Upper lobe of right lung (tissue), 1 donor: ENCODE results near the gene FOXP1. TPM values are rescaled to one million over a fixed set of nuclear protein-coding genes. Genes with fewer than 3 reads are reported as not detected.

ENCODE experiments used
- ATAC-seq: fragments of 200-7000 bp; cut with Tn5 transposase; one replicate; pipeline ENCODE4 v1.9.1; 2020; ENCODE audit warnings: mild to moderate bottlenecking, moderate library complexity
- DNase-seq: peaks from one replicate; pipeline ENCODE4 v3.0.0-alpha.2; 2020
- H3K27ac ChIP-seq: fragments of 200-600 bp; one replicate; pipeline ENCODE4 v1.8.0; 2022
- H3K27me3 ChIP-seq: fragments of 200-600 bp; one replicate; pipeline ENCODE4 v1.8.0; 2022; ENCODE audit warnings: mild to moderate bottlenecking
- H3K36me3 ChIP-seq: fragments of 200-600 bp; one replicate; pipeline ENCODE4 v1.8.0; 2022
- H3K4me1 ChIP-seq: fragments of 200-600 bp; one replicate; pipeline ENCODE4 v1.8.0; 2022
- H3K4me3 ChIP-seq: fragments of 200-600 bp; one replicate; pipeline ENCODE4 v1.8.0; 2022; ENCODE audit warnings: mild to moderate bottlenecking
- H3K9me3 ChIP-seq: fragments of 200-600 bp; one replicate; pipeline ENCODE4 v1.8.0; 2022
- intact Hi-C: fragments of 100-400 bp; cut with DNase I; formaldehyde crosslinking; loops from one replicate; pipeline ENCODE4 v1.11.0; 2022
- total RNA-seq: library from RNA; stranded (reverse); fragmentation: NEBNext Ultra II Directional; extraction: Animal tissue kit (Norgen Biotek cat#: 25700); gene quantifications from one replicate; pipeline ENCODE4 v1.2.1, GENCODE V29; 2021
- TF ChIP-seq, protein P1 (sequence below): fragments of 200-600 bp; IDR thresholded peaks from one replicate; pipeline ENCODE4 v1.8.0; 2022; ENCODE audit warnings: antibody characterized with exemption
- donor health status: DM: no; HTN: yes; CAD: no; lungs with severe emphysema.

The FOXP1 gene
- total RNA-seq, 1 donor from 2014 or later: 140 TPM

DNA sequence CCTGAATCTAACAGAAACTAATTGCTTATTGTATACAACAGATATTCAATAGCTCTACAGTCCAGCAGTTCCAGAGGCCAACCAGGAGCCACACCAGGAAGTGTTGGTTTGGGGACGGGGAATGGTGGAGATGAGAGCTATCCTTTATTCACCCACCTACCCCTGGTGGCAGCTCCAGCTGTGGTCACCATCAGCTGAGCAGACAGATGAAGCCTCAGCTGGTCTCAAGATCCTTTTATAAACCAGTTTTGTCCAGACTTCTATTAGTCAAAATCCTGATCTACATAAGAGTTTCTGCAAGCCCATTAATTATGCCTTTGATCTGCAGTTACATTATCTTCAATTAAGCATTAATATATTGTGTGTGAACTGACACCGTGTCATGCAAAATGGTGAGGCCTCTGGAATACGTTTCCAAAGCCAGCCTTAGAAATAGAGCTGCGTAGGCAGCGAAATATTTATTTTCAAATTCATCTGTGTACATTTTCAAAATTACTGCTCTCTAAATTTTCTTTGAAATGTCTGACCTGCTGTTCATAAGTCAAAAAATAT, 488.8 kb downstream of the FOXP1 start:
- no peak for ATAC-seq
- intact Hi-C loops: no loop called here
- TF ChIP-seq, protein P1, sequence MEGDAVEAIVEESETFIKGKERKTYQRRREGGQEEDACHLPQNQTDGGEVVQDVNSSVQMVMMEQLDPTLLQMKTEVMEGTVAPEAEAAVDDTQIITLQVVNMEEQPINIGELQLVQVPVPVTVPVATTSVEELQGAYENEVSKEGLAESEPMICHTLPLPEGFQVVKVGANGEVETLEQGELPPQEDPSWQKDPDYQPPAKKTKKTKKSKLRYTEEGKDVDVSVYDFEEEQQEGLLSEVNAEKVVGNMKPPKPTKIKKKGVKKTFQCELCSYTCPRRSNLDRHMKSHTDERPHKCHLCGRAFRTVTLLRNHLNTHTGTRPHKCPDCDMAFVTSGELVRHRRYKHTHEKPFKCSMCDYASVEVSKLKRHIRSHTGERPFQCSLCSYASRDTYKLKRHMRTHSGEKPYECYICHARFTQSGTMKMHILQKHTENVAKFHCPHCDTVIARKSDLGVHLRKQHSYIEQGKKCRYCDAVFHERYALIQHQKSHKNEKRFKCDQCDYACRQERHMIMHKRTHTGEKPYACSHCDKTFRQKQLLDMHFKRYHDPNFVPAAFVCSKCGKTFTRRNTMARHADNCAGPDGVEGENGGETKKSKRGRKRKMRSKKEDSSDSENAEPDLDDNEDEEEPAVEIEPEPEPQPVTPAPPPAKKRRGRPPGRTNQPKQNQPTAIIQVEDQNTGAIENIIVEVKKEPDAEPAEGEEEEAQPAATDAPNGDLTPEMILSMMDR: no peak
- Histone ChIP-seq H3K27me3 (no peaks in the 10 kb centered on the region), H3K4me1 (no peaks in the 10 kb centered on the region), H3K36me3 (no peaks in the 10 kb centered on the region), H3K27ac (no peak overlapping the region), H3K9me3 (no peaks in the 10 kb centered on the region), H3K4me3 (no peak overlapping the region)
- no peak for DNase-seq

DNA sequence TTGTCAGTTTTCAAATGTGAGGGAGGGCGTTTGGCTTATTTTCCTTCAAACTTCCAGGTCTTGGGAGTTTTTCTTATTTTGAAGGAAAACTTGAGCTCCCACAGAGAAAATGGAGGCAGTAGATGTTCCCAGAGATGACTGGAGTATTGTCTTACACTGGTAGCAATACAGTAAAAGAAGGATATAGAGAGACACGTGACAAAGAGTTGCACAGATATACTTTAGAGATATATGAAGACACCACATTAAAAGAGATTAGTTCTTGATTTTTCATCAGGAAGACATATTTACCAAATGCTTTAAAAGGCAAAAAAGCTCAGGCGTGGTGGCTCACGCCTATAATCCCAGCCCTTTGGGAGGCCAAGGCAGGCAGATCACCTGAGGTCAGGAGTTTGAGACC, 490.9 kb downstream of the FOXP1 start:
- no peaks in the 10 kb centered on the region for H3K36me3 ChIP-seq
- DNase-seq: no peak
- no peak overlapping the region for H3K4me3 ChIP-seq
- TF ChIP-seq, protein P1: no peak
- intact Hi-C loops: no loop called here
- no peaks in the 10 kb centered on the region for H3K27me3 ChIP-seq
- ATAC-seq: no peak
- H3K27ac ChIP-seq: no peak overlapping the region
- H3K9me3 ChIP-seq: no peaks in the 10 kb centered on the region
- H3K4me1 ChIP-seq: no peaks in the 10 kb centered on the region

DNA sequence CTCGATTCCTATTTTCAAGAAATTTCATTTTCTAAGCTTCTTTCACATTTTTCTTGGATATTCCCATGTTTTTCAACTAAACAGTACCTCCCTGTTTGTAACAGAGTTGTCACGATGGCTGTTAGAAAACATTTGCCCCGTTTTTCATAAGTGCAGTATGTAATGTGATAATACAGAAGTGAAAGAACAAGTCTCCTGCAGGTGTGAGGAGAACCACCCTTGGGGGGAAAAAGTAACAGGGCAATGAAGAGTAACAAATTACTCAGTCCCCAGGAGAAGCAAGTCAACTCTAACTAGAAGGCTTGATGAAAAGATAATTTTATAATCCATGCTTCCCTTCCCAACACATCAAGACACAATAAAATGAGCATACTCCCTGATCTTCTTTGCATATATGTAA, 493.3 kb downstream of the FOXP1 start:
- H3K27me3 ChIP-seq: no peaks in the 10 kb centered on the region
- no peak overlapping the region for H3K4me3 ChIP-seq
- no peak overlapping the region for H3K27ac ChIP-seq
- ATAC-seq (no peak), DNase-seq (no peak)
- TF ChIP-seq, protein P1: no peak
- H3K36me3 ChIP-seq: no peaks in the 10 kb centered on the region
- no peaks in the 10 kb centered on the region for H3K4me1 ChIP-seq
- no peaks in the 10 kb centered on the region for H3K9me3 ChIP-seq
- intact Hi-C loops: no loop called here

DNA sequence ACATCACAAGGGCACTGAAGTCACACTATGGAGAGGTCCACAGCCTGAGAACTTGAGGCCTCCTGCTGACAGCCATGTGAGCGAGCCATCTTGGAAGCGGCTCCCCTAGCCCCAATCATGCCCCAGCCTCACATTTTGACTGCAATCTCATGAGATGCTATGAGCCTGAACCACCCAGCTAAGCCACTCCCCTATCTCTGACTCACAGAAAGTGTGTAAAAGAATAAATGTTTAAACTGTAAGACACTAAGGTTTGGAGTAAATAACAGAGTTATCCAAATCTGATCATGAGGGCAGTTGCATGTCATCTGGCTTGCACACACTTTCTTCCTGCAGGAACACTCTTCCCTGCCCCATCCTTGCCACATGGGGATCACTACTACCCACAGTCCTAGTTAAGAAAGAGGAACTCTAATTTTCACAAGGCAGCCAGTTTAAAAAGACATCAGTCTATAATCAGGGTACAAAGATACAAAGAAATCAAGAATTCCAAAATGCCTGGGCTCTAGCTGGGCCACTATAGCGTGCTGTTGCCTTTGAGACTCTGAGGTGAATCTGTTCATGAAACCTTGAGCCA, 494.2 kb downstream of the FOXP1 start:
- H3K9me3 ChIP-seq: no peaks in the 10 kb centered on the region
- H3K27me3 ChIP-seq: no peaks in the 10 kb centered on the region
- H3K27ac ChIP-seq: no peak overlapping the region
- intact Hi-C loops: no loop called here
- ATAC-seq (peak; percentile 33), DNase-seq (no peak)
- TF ChIP-seq, protein P1: no peak
- no peaks in the 10 kb centered on the region for H3K36me3 ChIP-seq
- H3K4me3 ChIP-seq: no peak overlapping the region
- no peaks in the 10 kb centered on the region for H3K4me1 ChIP-seq

DNA sequence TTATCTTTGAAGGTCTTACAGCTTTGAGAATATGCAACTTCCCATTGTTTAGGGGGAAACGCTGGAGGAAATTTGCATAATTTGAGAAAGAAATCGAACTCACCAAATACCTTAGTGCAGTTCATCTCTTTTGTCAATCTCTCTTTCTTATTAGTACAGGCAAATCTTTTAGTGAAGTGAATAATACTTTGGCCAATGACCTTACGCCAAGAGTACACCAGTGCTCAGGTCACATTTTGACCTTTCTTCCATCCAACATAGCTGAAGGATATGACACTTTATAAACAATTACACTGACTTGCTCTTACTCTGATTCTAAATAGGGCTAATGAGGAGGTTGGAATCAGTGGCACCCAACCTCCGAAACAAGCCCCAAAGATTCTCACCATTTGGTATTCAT, 494.8 kb downstream of the FOXP1 start:
- Histone ChIP-seq H3K4me3 (no peak overlapping the region), H3K27ac (no peak overlapping the region), H3K27me3 (no peaks in the 10 kb centered on the region), H3K9me3 (no peaks in the 10 kb centered on the region), H3K36me3 (no peaks in the 10 kb centered on the region), H3K4me1 (no peaks in the 10 kb centered on the region)
- ATAC-seq (no peak), DNase-seq (no peak)
- intact Hi-C loops: no loop called here
- TF ChIP-seq, protein P1: no peak
